Mesothelial cell of epicardium (in vitro differentiated cells): ENCODE results near the gene CREB3L2. TPM values are rescaled to one million over a fixed set of nuclear protein-coding genes. Genes with fewer than 3 reads are reported as not detected.

ENCODE experiments used
- DNase-seq, 2 experiments: peaks; one replicate each; pipeline ENCODE4 v3.0.0; 2021; ENCODE audit warnings: low spot score in 2 of 2; ENCODE audit not compliant: unreplicated experiment in 2 of 2
- H3K27ac Mint-ChIP-seq: 2 replicates; pipeline ENCODE4 v1.8.0; 2021; ENCODE audit warnings: mixed read lengths
- H3K27me3 Mint-ChIP-seq: 2 replicates; pipeline ENCODE4 v1.8.0; 2021; ENCODE audit warnings: low read depth, mixed read lengths
- H3K36me3 Mint-ChIP-seq: 2 replicates; pipeline ENCODE4 v1.8.0; 2021; ENCODE audit warnings: mixed read lengths
- H3K4me1 Mint-ChIP-seq: 2 replicates; pipeline ENCODE4 v1.8.0; 2021; ENCODE audit warnings: mixed read lengths
- H3K4me3 Mint-ChIP-seq: 2 replicates; pipeline ENCODE4 v1.8.0; 2021; ENCODE audit warnings: mild to moderate bottlenecking, moderate library complexity, mixed read lengths
- H3K9me3 Mint-ChIP-seq: 2 replicates; pipeline ENCODE4 v1.8.0; 2021; ENCODE audit warnings: mixed read lengths
- CTCF ChIP-seq: fragments of 200-600 bp; sonication (generic); IDR thresholded peaks from one replicate; pipeline ENCODE4 v1.5.0; 2021; ENCODE audit warnings: antibody characterized with exemption; ENCODE audit not compliant: unreplicated experiment
- total RNA-seq: library from RNA; stranded (reverse); gene quantifications from 3 replicates; pipeline ENCODE4 v1.2.1, GENCODE V29; 2021

CREB3L2 gene
- total RNA-seq, 1 donor from 2014 or later = 80.4 TPM

- Mint-ChIP-seq H3K36me3 (peaks cover 7% of the 10 kb centered on the region), H3K27ac (peak overlapping the region; percentile 52), H3K4me1 (peaks cover 52% of the 10 kb centered on the region), H3K27me3 (no peaks in the 10 kb centered on the region), H3K9me3 (peaks cover 3% of the 10 kb centered on the region), H3K4me3 (no peak overlapping the region)
- TF ChIP-seq CTCF = no peak
- no peak for DNase-seq
These were observed 36.9 kb downstream of the CREB3L2 start for GRCh38 chr7:137964824-137965545.

GRCh38 chr7:137962875-137963507 lies 38.9 kb downstream of the CREB3L2 start:
- no peaks in the 10 kb centered on the region for H3K27me3 Mint-ChIP-seq
- H3K9me3 Mint-ChIP-seq = no peaks in the 10 kb centered on the region
- H3K4me3 Mint-ChIP-seq = no peak overlapping the region
- H3K36me3 Mint-ChIP-seq = peaks cover 6% of the 10 kb centered on the region
- peaks cover 53% of the 10 kb centered on the region for H3K4me1 Mint-ChIP-seq
- TF ChIP-seq CTCF = no peak
- no peak for DNase-seq
- H3K27ac Mint-ChIP-seq = peak overlapping the region; percentile 88

- no peak overlapping the region for H3K4me3 Mint-ChIP-seq
- TF ChIP-seq CTCF = no peak
- DNase-seq = no peak
- no peaks in the 10 kb centered on the region for H3K9me3 Mint-ChIP-seq
- no peaks in the 10 kb centered on the region for H3K27me3 Mint-ChIP-seq
- peaks cover 48% of the 10 kb centered on the region for H3K4me1 Mint-ChIP-seq
- peak overlapping the region; percentile 88 for H3K27ac Mint-ChIP-seq
- H3K36me3 Mint-ChIP-seq = peaks cover 6% of the 10 kb centered on the region
These were observed 39.4 kb downstream of the CREB3L2 start for GRCh38 chr7:137962491-137962874.

- Mint-ChIP-seq H3K27me3 (no peaks in the 10 kb centered on the region), H3K36me3 (peaks cover 6% of the 10 kb centered on the region), H3K4me1 (peaks cover 49% of the 10 kb centered on the region), H3K27ac (peak overlapping the region; percentile 29), H3K9me3 (no peaks in the 10 kb centered on the region), H3K4me3 (no peak overlapping the region)
- DNase-seq = no peak
- no peak for TF ChIP-seq CTCF
These were observed 40.4 kb downstream of the CREB3L2 start for GRCh38 chr7:137961200-137962177.

GRCh38 chr7:137960020-137960419 lies 41.9 kb downstream of the CREB3L2 start:
- H3K9me3 Mint-ChIP-seq = no peaks in the 10 kb centered on the region
- DNase-seq = no peak
- H3K36me3 Mint-ChIP-seq = peaks cover 6% of the 10 kb centered on the region
- peaks cover 56% of the 10 kb centered on the region for H3K4me1 Mint-ChIP-seq
- H3K27me3 Mint-ChIP-seq = no peaks in the 10 kb centered on the region
- no peak overlapping the region for H3K27ac Mint-ChIP-seq
- TF ChIP-seq CTCF = no peak
- H3K4me3 Mint-ChIP-seq = no peak overlapping the region
